Aorta (tissue), 5 donors: ENCODE measurements around the gene AMBRA1. TPM values are rescaled to one million over a fixed set of nuclear protein-coding genes. Genes with fewer than 3 reads are reported as not detected.

Experiments used
- ATAC-seq: fragments of 200-7000 bp; cut with Tn5 transposase; one replicate; pipeline ENCODE4 v1.9.1; 2022; ENCODE audit warnings: moderate library complexity; ENCODE audit not compliant: low FRiP score
- DNase-seq, 2 donors: peaks; one replicate each; pipeline ENCODE4 v3.0.0-alpha.2; 2020
- H3K27ac ChIP-seq, 2 donors: one replicate each; pipeline ENCODE4 v1.5.1; 2013; ENCODE audit warnings: low read length in 2 of 2, mild to moderate bottlenecking in 2 of 2, moderate library complexity in 2 of 2, control low read depth in 1 of 2, inconsistent platforms in 1 of 2, low read depth in 1 of 2
- H3K27me3 ChIP-seq, 2 donors: one replicate each; pipeline ENCODE4 v1.6.1; 2013; ENCODE audit warnings: control low read depth in 1 of 2, low read length in 1 of 2, mild to moderate bottlenecking in 1 of 2, moderate library complexity in 1 of 2; ENCODE audit not compliant: insufficient read depth in 2 of 2, control insufficient read depth in 1 of 2
- H3K36me3 ChIP-seq, 2 donors: one replicate each; pipeline ENCODE4 v1.6.1; 2013; ENCODE audit warnings: control low read depth in 1 of 2, low read length in 1 of 2, mild to moderate bottlenecking in 1 of 2; ENCODE audit not compliant: insufficient read depth in 2 of 2, control insufficient read depth in 1 of 2
- H3K4me1 ChIP-seq, 2 donors: one replicate each; pipeline ENCODE4 v1.6.1; 2013; ENCODE audit warnings: low read length in 2 of 2, control low read depth in 1 of 2, mild to moderate bottlenecking in 1 of 2, moderate library complexity in 1 of 2; ENCODE audit not compliant: insufficient read depth in 2 of 2, control insufficient read depth in 1 of 2
- H3K4me3 ChIP-seq, 2 donors: one replicate each; pipeline ENCODE4 v1.5.1; 2013; ENCODE audit warnings: low read length in 2 of 2, control low read depth in 1 of 2, mild to moderate bottlenecking in 1 of 2
- H3K9me3 ChIP-seq: one replicate; pipeline ENCODE4 v1.6.1; 2013; ENCODE audit warnings: mild to moderate bottlenecking, low read length; ENCODE audit not compliant: control insufficient read depth
- WGBS, 2 donors: extraction: QIAGEN DNeasy Blood & Tissue Kit; methylation state at CpG; one replicate each; pipeline ENCODE4 v1.1.7; 2013; 5-methylcytosine and 5-hydroxymethylcytosine counted together
- intact Hi-C, 2 donors: fragments of 100-400 bp; cut with DNase I; formaldehyde crosslinking; loops; one replicate each; pipeline versions ENCODE4 v1.14.2 to v1.15.0; 2022
- polyA plus RNA-seq, 2 donors: library from polyadenylated mRNA; stranded (reverse); fragments of 200-250 nt; gene quantifications; one replicate each; pipeline ENCODE4 v1.2.3, GENCODE V29; 2013
- total RNA-seq, 2 donors: library from RNA; stranded (reverse); fragmentation: NEBNext Ultra II Directional; extraction: Animal tissue kit (Norgen Biotek cat#: 25700); gene quantifications; one replicate each; pipeline ENCODE4 v1.2.1, GENCODE V29; 2021
- donor health status: healthy with polysubstance abuse.
- donor health status: Bipolar disorder and iron deficiency.
- donor health status: DM: no; HTN: no; CAD: no.
- donor health status: DM: no; HTN: no; CAD: no.
- donor health status: DM: yes; HTN: yes; CAD: no.

Gene AMBRA1
- total and polyA plus RNA-seq, 4 donors, result 2.6 to 35.0 (median 16.8) TPM

GRCh38 chr11:46447544-46447943 is 146.3 kb downstream of the AMBRA1 start:
- intact Hi-C loops, result no loop called here
- no peaks in the 10 kb centered on the region for H3K27me3 ChIP-seq
- DNase-seq (no peak), ATAC-seq (no peak)
- peaks cover 0 to 1% of the 10 kb centered on the region in 2 donors for H3K36me3 ChIP-seq
- no peak overlapping the region for H3K4me3 ChIP-seq
- no peaks in the 10 kb centered on the region for H3K9me3 ChIP-seq
- peaks cover 0 to 7% of the 10 kb centered on the region in 2 donors for H3K4me1 ChIP-seq
- 92 to 96% methylated on average over 2 of the region's 2 CpGs for WGBS, 2 donors
- no peak overlapping the region for H3K27ac ChIP-seq

DNA sequence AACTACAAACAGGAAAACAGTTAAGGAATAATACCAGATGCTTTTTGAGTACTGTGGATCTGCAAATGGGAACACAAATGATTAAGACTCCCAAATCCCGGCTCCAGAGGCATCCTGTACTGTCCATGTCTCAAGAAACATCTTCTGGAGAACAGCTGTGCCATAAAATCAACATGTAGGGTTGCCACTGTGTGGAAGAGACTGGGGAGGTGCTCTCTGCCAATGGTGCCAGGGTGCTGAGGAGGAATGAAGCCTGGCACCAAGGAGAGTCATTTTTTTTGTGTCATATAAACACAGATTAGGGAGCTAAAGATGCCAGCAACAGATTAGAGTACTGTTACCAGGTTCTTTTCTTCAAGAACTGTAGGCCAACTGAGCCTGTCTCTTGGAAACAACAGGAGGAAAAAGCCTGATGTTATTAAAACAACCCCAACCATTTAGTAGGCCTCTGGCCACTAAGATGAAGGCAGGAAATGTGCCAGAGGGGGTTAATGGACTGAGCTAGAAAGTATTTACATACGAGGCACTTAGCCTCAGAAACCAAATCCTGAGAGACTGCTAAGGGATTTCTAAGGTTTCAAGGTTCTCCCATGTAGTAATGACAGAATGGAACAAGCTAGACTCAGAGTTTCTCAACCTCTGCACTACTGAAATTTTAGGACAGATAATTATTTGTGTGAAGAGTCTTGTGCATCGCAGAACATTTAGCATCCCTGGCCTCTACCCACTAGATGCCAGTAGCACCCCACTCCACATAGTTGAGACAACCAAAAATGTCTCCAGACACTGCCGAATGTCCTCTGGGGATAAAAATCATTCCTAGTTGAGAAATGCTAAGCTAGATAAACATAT is 147.7 kb downstream of the AMBRA1 start:
- WGBS, 2 donors, result 16 to 22% methylated on average over 4 of the region's 4 CpGs
- no peaks in the 10 kb centered on the region for H3K9me3 ChIP-seq
- no peak overlapping the region for H3K27ac ChIP-seq
- peaks cover 0 to 1% of the 10 kb centered on the region in 2 donors for H3K36me3 ChIP-seq
- ATAC-seq, result no peak
- no peak for DNase-seq
- peaks cover 0 to 7% of the 10 kb centered on the region in 2 donors for H3K4me1 ChIP-seq
- H3K27me3 ChIP-seq, result no peaks in the 10 kb centered on the region
- no peak overlapping the region for H3K4me3 ChIP-seq
- intact Hi-C loops, result no loop called here

GRCh38 chr11:46445192-46445919 is 148.5 kb downstream of the AMBRA1 start:
- Histone ChIP-seq H3K36me3 (peaks cover 0 to 1% of the 10 kb centered on the region in 2 donors), H3K4me1 (peaks cover 0 to 7% of the 10 kb centered on the region in 2 donors), H3K9me3 (no peaks in the 10 kb centered on the region), H3K27me3 (no peaks in the 10 kb centered on the region), H3K4me3 (no peak overlapping the region), H3K27ac (no peak overlapping the region)
- 85 to 88% methylated on average over 4 of the region's 4 CpGs for WGBS, 2 donors
- ATAC-seq (no peak), DNase-seq (no peak)
- intact Hi-C loops, result no loop called here

DNA sequence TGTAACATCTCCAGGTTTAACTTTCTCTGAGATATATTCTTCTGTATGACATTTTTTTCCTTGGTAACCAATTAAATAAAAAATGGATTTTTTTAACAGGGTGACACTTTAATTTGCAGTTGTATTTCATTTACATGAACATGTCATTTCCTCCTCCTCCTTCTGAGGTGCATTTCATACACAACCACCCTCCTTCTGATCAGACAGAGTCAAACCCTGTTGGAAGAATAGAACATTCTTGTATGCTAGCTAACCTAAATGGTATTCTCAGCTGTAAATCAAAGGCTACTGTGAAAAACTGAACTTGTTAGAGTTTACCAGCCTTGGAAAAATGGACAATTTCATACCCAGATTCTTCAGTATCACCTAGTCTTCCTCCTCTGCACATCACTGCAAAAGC is 149.5 kb downstream of the AMBRA1 start:
- intact Hi-C loops, result no loop called here
- no peak for ATAC-seq
- H3K4me3 ChIP-seq, result no peak overlapping the region
- DNase-seq, result no peak
- peaks cover 0 to 1% of the 10 kb centered on the region in 2 donors for H3K36me3 ChIP-seq
- no peaks in the 10 kb centered on the region for H3K9me3 ChIP-seq
- no peaks in the 10 kb centered on the region for H3K27me3 ChIP-seq
- H3K4me1 ChIP-seq, result peaks cover 0 to 7% of the 10 kb centered on the region in 2 donors
- H3K27ac ChIP-seq, result no peak overlapping the region

GRCh38 chr11:46438211-46438610 is 155.6 kb downstream of the AMBRA1 start:
- no peak for DNase-seq
- Histone ChIP-seq H3K9me3 (no peaks in the 10 kb centered on the region), H3K4me1 (no peaks in the 10 kb centered on the region), H3K36me3 (peaks cover 6 to 9% of the 10 kb centered on the region in 2 donors), H3K27me3 (no peaks in the 10 kb centered on the region), H3K27ac (no peak overlapping the region), H3K4me3 (no peak overlapping the region)
- intact Hi-C loops, result no loop called here
- 70 to 71% methylated on average over 4 of the region's 4 CpGs for WGBS, 2 donors
- no peak for ATAC-seq

DNA sequence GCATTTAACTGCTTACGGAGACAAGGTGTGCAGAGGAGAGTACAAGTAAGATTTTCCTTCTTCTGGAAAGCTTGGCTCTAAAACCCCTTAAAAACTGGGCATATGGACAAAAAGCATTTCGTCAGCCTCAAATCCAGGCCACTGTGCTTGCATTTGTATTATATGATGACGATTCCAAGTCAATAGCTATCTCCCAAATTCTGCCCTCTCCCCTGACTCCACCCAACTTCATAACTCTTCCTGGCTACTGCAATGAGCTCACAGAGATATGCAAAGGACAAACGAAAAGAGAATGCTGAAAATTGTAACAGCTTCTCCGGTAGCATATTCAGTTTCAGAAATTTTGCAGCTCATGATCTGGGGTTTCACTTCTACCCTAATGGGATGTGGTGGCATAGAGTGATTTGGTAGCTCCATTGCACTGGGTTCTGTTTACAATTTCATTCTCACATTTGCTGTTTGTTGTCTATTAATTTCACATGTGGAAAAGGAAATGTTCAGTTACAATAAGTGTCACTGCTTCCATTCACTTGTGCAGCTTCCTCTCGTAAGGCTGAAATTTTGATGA is 156.6 kb downstream of the AMBRA1 start:
- no peaks in the 10 kb centered on the region for H3K9me3 ChIP-seq
- WGBS, 2 donors, result 85 to 87% methylated on average over 6 of the region's 6 CpGs
- ATAC-seq, result no peak
- H3K27me3 ChIP-seq, result no peaks in the 10 kb centered on the region
- H3K27ac ChIP-seq, result no peak overlapping the region
- peaks cover 6 to 10% of the 10 kb centered on the region in 2 donors for H3K36me3 ChIP-seq
- DNase-seq, result no peak
- intact Hi-C loops, result no loop called here
- H3K4me1 ChIP-seq, result no peaks in the 10 kb centered on the region
- H3K4me3 ChIP-seq, result no peak overlapping the region

DNA sequence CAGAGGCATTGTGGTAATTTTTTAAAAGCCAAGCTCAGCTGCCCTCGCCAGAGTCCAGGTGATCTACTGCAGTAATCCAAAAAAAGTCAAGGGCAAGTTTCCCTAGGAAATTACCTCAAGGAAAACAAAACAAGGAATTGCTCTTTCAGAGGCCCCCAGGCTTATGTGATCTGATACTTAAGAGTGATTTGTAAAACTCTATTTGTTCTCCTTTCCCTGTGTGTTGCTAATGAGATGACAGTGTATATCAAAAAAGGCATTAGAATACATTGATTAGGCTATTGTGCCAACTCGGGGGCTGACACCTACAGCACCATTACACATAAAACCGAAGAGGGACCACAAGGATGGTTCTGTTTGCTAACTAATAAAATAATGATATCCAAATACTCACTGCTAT is 157.7 kb downstream of the AMBRA1 start:
- no peak overlapping the region for H3K4me3 ChIP-seq
- H3K4me1 ChIP-seq, result no peaks in the 10 kb centered on the region
- no peak for DNase-seq
- H3K9me3 ChIP-seq, result no peaks in the 10 kb centered on the region
- 73 to 84% methylated on average over 3 of the region's 3 CpGs for WGBS, 2 donors
- intact Hi-C loops, result no loop called here
- H3K27me3 ChIP-seq, result no peaks in the 10 kb centered on the region
- no peak for ATAC-seq
- H3K36me3 ChIP-seq, result peaks cover 6 to 14% of the 10 kb centered on the region in 2 donors
- no peak overlapping the region for H3K27ac ChIP-seq

- ATAC-seq (no peak), DNase-seq (no peak)
- WGBS, 2 donors, result 53 to 55% methylated on average over 3 of the region's 3 CpGs
- H3K36me3 ChIP-seq, result peaks cover 6 to 15% of the 10 kb centered on the region in 2 donors
- intact Hi-C loops, result no loop called here
- no peaks in the 10 kb centered on the region for H3K27me3 ChIP-seq
- H3K27ac ChIP-seq, result no peak overlapping the region
- no peak overlapping the region for H3K4me3 ChIP-seq
- H3K9me3 ChIP-seq, result no peaks in the 10 kb centered on the region
- no peaks in the 10 kb centered on the region for H3K4me1 ChIP-seq
Measured at GRCh38 chr11:46435679-46436078, 158.1 kb downstream of the AMBRA1 start.
